Measurements from ENCODE around the gene GBP3.

The GBP3 gene

GRCh38 chr1:89022167-89022959, at the start of gene GBP3:
TSS of gene GBP3 (minus strand) at chr1:89022866. CDS start at chr1:89020721, 2,145 bp downstream.
- TF ChIP-seq, protein P1, sequence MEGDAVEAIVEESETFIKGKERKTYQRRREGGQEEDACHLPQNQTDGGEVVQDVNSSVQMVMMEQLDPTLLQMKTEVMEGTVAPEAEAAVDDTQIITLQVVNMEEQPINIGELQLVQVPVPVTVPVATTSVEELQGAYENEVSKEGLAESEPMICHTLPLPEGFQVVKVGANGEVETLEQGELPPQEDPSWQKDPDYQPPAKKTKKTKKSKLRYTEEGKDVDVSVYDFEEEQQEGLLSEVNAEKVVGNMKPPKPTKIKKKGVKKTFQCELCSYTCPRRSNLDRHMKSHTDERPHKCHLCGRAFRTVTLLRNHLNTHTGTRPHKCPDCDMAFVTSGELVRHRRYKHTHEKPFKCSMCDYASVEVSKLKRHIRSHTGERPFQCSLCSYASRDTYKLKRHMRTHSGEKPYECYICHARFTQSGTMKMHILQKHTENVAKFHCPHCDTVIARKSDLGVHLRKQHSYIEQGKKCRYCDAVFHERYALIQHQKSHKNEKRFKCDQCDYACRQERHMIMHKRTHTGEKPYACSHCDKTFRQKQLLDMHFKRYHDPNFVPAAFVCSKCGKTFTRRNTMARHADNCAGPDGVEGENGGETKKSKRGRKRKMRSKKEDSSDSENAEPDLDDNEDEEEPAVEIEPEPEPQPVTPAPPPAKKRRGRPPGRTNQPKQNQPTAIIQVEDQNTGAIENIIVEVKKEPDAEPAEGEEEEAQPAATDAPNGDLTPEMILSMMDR (IDR thresholded peaks at IDR 0.05; ENCODE audit: low read depth, low read length, missing control alignments): no peak
- peak within 1 kb of the TSS; percentile 74 for H3K4me3 ChIP-seq (ENCODE audit: low read depth, low read length)
- no peaks in the 10 kb centered on the region for H3K27me3 ChIP-seq (replicated peaks)
- H3K27ac ChIP-seq: peak within 1 kb of the TSS; percentile 66
- in situ Hi-C loops (cut with HindIII; ENCODE audit: low pct_ligation_motif_present, low sequenced_read_pairs): no loop called here
- DNase-seq: peak; percentile 12
- H3K36me3 ChIP-seq (replicated peaks): peaks cover 18% of the 10 kb centered on the region

DNA sequence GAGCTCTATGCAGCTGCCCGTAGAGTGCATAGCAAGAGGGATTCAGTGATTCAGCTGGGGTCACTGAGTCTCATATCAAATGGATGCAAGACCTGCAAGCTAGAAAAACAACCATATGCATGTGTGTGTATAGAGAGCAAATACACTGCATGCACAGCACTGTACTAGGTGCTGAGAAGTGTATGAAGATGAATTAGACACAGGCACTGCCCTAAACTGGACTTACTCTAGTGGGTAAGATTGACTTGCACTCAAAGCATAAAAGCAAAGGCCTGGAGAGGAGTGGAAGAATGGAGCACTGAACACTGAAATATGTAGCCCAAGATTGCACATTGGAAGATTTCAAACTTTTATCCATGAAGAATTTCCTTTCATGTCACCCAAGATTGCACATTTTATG, 47.8 kb upstream of the GBP3 start:
- Histone ChIP-seq H3K27me3 (replicated peaks) (no peaks in the 10 kb centered on the region), H3K4me3 (ENCODE audit: low read depth, low read length) (no peak overlapping the region), H3K27ac (no peak overlapping the region), H3K36me3 (replicated peaks) (no peaks in the 10 kb centered on the region)
- in situ Hi-C loops (cut with HindIII; ENCODE audit: low pct_ligation_motif_present, low sequenced_read_pairs): no loop called here
- DNase-seq: no peak
- TF ChIP-seq, protein P1 (IDR thresholded peaks at IDR 0.05; ENCODE audit: low read depth, low read length, missing control alignments): no peak

DNA sequence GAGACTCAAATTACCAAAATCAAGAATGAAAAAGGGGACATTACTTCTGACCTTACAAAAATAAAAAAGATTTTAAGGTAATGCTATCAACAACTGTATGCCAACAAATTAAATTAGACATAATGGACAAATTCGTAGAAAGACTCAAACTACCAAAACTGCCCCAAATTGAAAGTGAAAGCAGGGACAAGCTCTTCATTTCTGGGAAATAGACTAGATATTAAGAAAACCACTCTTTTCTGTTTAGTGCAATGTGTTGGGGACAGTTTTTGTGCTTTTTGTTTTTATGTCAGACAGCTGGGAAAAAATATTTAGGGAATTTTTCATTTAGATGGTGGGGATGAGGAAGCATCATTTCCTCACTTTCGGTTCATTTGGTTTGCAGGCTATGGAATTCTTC, 47.3 kb upstream of the GBP3 start:
- no peak overlapping the region for H3K4me3 ChIP-seq (ENCODE audit: low read depth, low read length)
- H3K36me3 ChIP-seq (replicated peaks): no peaks in the 10 kb centered on the region
- no peak for DNase-seq
- no peaks in the 10 kb centered on the region for H3K27me3 ChIP-seq (replicated peaks)
- no peak overlapping the region for H3K27ac ChIP-seq
- TF ChIP-seq, protein P1 (IDR thresholded peaks at IDR 0.05; ENCODE audit: low read depth, low read length, missing control alignments): no peak
- in situ Hi-C loops (cut with HindIII; ENCODE audit: low pct_ligation_motif_present, low sequenced_read_pairs): no loop called here

DNA sequence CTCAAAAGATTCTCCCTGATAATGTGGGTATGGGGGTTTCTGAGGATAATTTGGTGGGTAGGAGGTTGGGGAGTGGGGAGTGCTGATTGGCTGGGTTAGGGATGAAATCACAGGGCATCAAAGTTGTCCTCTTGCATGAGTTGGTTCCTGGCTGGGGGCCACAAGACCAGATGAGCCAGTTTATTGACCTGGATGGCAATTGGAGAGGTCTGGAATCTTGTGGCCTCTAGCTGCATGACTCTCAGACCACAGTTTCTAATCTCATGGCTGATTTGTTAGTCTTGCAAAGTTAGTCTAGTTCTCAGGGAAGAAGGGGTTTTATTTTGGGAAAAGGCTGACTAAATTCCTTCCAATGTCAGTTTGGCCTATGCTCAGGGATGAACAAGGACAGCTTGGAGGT, 45.6 kb upstream of the GBP3 start:
- Histone ChIP-seq H3K27ac (no peak overlapping the region), H3K4me3 (ENCODE audit: low read depth, low read length) (no peak overlapping the region), H3K27me3 (replicated peaks) (no peaks in the 10 kb centered on the region), H3K36me3 (replicated peaks) (no peaks in the 10 kb centered on the region)
- DNase-seq: peak; percentile 62
- TF ChIP-seq, protein P1 (IDR thresholded peaks at IDR 0.05; ENCODE audit: low read depth, low read length, missing control alignments): no peak
- in situ Hi-C loops (cut with HindIII; ENCODE audit: low pct_ligation_motif_present, low sequenced_read_pairs): no loop called here

DNA sequence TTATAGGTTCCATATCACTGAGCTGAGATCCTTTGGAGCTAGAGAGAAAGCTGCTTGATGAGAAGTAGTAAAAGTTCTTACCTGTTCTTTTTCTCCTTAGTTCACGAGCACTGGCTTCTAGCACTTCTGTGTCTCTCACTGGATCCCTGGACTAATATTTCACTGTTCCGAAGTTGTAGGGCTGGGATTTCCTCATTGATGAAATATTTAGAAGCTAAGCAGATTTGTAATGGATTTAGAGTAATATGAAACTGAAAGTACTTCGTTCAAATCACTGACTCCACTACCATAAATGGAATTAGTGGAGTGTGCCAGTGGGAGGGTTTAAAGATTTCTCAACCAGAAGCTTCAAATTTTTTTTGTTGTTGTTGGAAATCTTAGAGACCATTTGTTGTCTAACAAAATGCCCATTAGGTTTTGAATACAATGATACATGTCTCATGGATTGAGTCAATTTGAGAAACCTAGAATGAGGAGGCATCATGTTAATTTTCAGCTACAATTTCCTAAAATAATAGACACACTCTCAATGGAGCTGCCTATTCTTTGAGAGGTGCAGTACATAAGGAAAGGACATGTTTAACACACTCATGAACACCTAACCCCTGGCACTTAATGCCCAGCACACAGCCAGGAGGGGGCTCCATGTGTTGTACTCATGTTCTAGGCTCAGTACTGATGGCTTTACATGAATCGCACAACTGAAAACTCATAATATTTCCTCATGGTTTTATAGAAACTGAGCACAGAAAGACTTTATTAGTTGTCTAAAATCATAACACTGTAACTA, 42.6 kb upstream of the GBP3 start, which contains the start of gene GBP1:
GBP1 (minus strand) TSS at position 130 of the 790 bp plus-strand sequence. CDS start 1,974 bp downstream, outside the sequence.
- in situ Hi-C loops (cut with HindIII; ENCODE audit: low pct_ligation_motif_present, low sequenced_read_pairs): no loop called here
- peaks cover 5% of the 10 kb centered on the region for H3K36me3 ChIP-seq (replicated peaks)
- H3K27me3 ChIP-seq (replicated peaks): no peaks in the 10 kb centered on the region
- H3K27ac ChIP-seq: peak within 1 kb of the TSS; percentile 90
- TF ChIP-seq, protein P1 (IDR thresholded peaks at IDR 0.05; ENCODE audit: low read depth, low read length, missing control alignments): no peak
- peak; percentile 61 for DNase-seq
- H3K4me3 ChIP-seq (ENCODE audit: low read depth, low read length): peak within 1 kb of the TSS; percentile 54

All from brain microvascular endothelial cell (primary cell).